Brain microvascular endothelial cell (primary cell): ENCODE data around the gene NTRK3.
"Not testable (repeated sequence)": the region's sequence is repeated elsewhere in the genome, so short reads cannot be mapped to it uniquely, and the experiment has no call there.

ENCODE experiments used
- DNase-seq: peaks from one replicate; pipeline ENCODE4 v3.0.0-alpha.2; 2020
- H3K27ac ChIP-seq: fragments of 250-450 bp; sonication (Bioruptor Pico); 2 replicates; pipeline ENCODE4 v1.5.1; 2020; ENCODE audit warnings: mild to moderate bottlenecking, moderate library complexity
- H3K27me3 ChIP-seq: fragments of 250-450 bp; sonication (Bioruptor Pico); replicated peaks from 2 replicates; pipeline ENCODE4 v1.5.1; 2020; ENCODE audit warnings: mild to moderate bottlenecking
- H3K36me3 ChIP-seq: fragments of 250-450 bp; sonication (Bioruptor Pico); replicated peaks from 2 replicates; pipeline ENCODE4 v1.5.1; 2020; ENCODE audit warnings: mild to moderate bottlenecking
- H3K4me3 ChIP-seq: 2 replicates; pipeline ENCODE4 v1.5.1; 2011; ENCODE audit warnings: low read depth, mild to moderate bottlenecking, control low read depth, low read length, moderate library complexity
- CTCF ChIP-seq: IDR thresholded peaks from 2 replicates; pipeline ENCODE4 v1.5.1; 2011; ENCODE audit warnings: low read depth, mild to moderate bottlenecking, moderate library complexity, low read length, control low read depth, inconsistent platforms; ENCODE audit errors: missing control alignments
- in situ Hi-C: cut with HindIII; loops from 2 replicates; pipeline ENCODE4 v1.10.0; 2017; ENCODE audit warnings: low sequenced_read_pairs, low pct_ligation_motif_present

Gene NTRK3

GRCh38 chr15:87850916-87851315 is 405.6 kb downstream of the NTRK3 start:
- in situ Hi-C loops, result no loop called here
- TF ChIP-seq CTCF, result no peak
- DNase-seq, result no peak
- H3K36me3 ChIP-seq, result no peaks in the 10 kb centered on the region
- no peaks in the 10 kb centered on the region for H3K27me3 ChIP-seq
- no peak overlapping the region for H3K4me3 ChIP-seq
- H3K27ac ChIP-seq, result no peak overlapping the region

- H3K27ac ChIP-seq, result no peak overlapping the region
- no peak for DNase-seq
- H3K36me3 ChIP-seq, result no peaks in the 10 kb centered on the region
- in situ Hi-C loops, result no loop called here
- no peaks in the 10 kb centered on the region for H3K27me3 ChIP-seq
- TF ChIP-seq CTCF, result no peak
- no peak overlapping the region for H3K4me3 ChIP-seq
These were observed 407.4 kb downstream of the NTRK3 start for GRCh38 chr15:87849181-87849580.

GRCh38 chr15:87848012-87848411 is 408.5 kb downstream of the NTRK3 start:
- no peaks in the 10 kb centered on the region for H3K36me3 ChIP-seq
- H3K27me3 ChIP-seq, result no peaks in the 10 kb centered on the region
- no peak overlapping the region for H3K27ac ChIP-seq
- DNase-seq, result no peak
- H3K4me3 ChIP-seq, result no peak overlapping the region
- in situ Hi-C loops, result no loop called here
- TF ChIP-seq CTCF, result no peak

GRCh38 chr15:87846746-87847145 is 409.8 kb downstream of the NTRK3 start:
- H3K27ac ChIP-seq, result no peak overlapping the region
- no peak overlapping the region for H3K4me3 ChIP-seq
- no peak for DNase-seq
- TF ChIP-seq CTCF, result no peak
- in situ Hi-C loops, result no loop called here
- no peaks in the 10 kb centered on the region for H3K27me3 ChIP-seq
- H3K36me3 ChIP-seq, result no peaks in the 10 kb centered on the region

GRCh38 chr15:87843312-87843711 is 413.2 kb downstream of the NTRK3 start:
- in situ Hi-C loops, result no loop called here
- no peak for TF ChIP-seq CTCF
- no peaks in the 10 kb centered on the region for H3K27me3 ChIP-seq
- no peak for DNase-seq
- H3K4me3 ChIP-seq, result no peak overlapping the region
- no peak overlapping the region for H3K27ac ChIP-seq
- H3K36me3 ChIP-seq, result no peaks in the 10 kb centered on the region

GRCh38 chr15:87841426-87841998 is 415.0 kb downstream of the NTRK3 start:
- no peak for TF ChIP-seq CTCF

GRCh38 chr15:87835830-87836229 is 420.7 kb downstream of the NTRK3 start:
- H3K4me3 ChIP-seq, H3K27me3 ChIP-seq, H3K27ac ChIP-seq, H3K36me3 ChIP-seq, in situ Hi-C loops, DNase-seq: not testable (repeated sequence)

More at GRCh38 chr15:87841426-87841998, 415.0 kb downstream of the NTRK3 start:
- Histone ChIP-seq H3K27ac (no peak overlapping the region), H3K36me3 (no peaks in the 10 kb centered on the region), H3K4me3 (no peak overlapping the region), H3K27me3 (no peaks in the 10 kb centered on the region)
- no peak for DNase-seq
- in situ Hi-C loops, result no loop called here

GRCh38 chr15:87833333-87833732 is 423.2 kb downstream of the NTRK3 start:
- H3K36me3 ChIP-seq, H3K4me3 ChIP-seq, H3K27ac ChIP-seq, in situ Hi-C loops, DNase-seq, H3K27me3 ChIP-seq: not testable (repeated sequence)
